H9 (cell line): ENCODE measurements around the gene PANX2. TPM values are rescaled to one million over a fixed set of nuclear protein-coding genes. Genes with fewer than 3 reads are reported as not detected.

Source experiments
- DNase-seq: peaks from one replicate; pipeline ENCODE4 v3.0.0-alpha.2; 2017
- H2AFZ ChIP-seq: one replicate; pipeline ENCODE4 v1.6.1; 2013; ENCODE audit warnings: mild to moderate bottlenecking, low read length, control low read depth, moderate library complexity
- H2AK5ac ChIP-seq: 2 replicates; pipeline ENCODE4 v1.6.1; 2013; ENCODE audit warnings: low read length, control low read depth, mixed read lengths; ENCODE audit not compliant: insufficient read length
- H2BK120ac ChIP-seq: one replicate; pipeline ENCODE4 v1.6.1; 2013; ENCODE audit warnings: low read depth, mild to moderate bottlenecking, low read length, control low read depth, inconsistent platforms; ENCODE audit not compliant: poor library complexity, severe bottlenecking
- H2BK12ac ChIP-seq: 2 replicates; pipeline ENCODE4 v1.6.1; 2013; ENCODE audit warnings: low read length, control low read depth, mixed read lengths, low read depth; ENCODE audit not compliant: insufficient read length
- H2BK15ac ChIP-seq: 2 replicates; pipeline ENCODE4 v1.6.1; 2013; ENCODE audit warnings: low read depth, low read length, control low read depth
- H2BK20ac ChIP-seq: one replicate; pipeline ENCODE4 v1.6.1; 2013; ENCODE audit warnings: low read depth, mild to moderate bottlenecking, low read length, control low read depth, inconsistent platforms; ENCODE audit not compliant: poor library complexity, severe bottlenecking
- H2BK5ac ChIP-seq: 2 replicates; pipeline ENCODE4 v1.6.1; 2013; ENCODE audit warnings: low read length, control low read depth, mixed read lengths; ENCODE audit not compliant: insufficient read length
- H3K14ac ChIP-seq: 2 replicates; pipeline ENCODE4 v1.6.1; 2013; ENCODE audit warnings: low read length, control low read depth; ENCODE audit not compliant: insufficient read depth
- H3K18ac ChIP-seq: 2 replicates; pipeline ENCODE4 v1.6.1; 2013; ENCODE audit warnings: low read depth, mild to moderate bottlenecking, mixed read lengths, low read length, control low read depth; ENCODE audit not compliant: insufficient read length
- H3K23ac ChIP-seq: 2 replicates; pipeline ENCODE4 v1.6.1; 2013; ENCODE audit warnings: low read length, control low read depth, mixed read lengths, low read depth; ENCODE audit not compliant: insufficient read length
- H3K23me2 ChIP-seq: 2 replicates; pipeline ENCODE4 v1.6.1; 2013; ENCODE audit warnings: low read depth, mild to moderate bottlenecking, mixed read lengths, low read length, control low read depth; ENCODE audit not compliant: insufficient read length, poor library complexity, severe bottlenecking
- H3K27ac ChIP-seq: 2 replicates; pipeline ENCODE4 v1.5.1; 2013; ENCODE audit warnings: low read length, control low read depth, mixed read lengths, low read depth; ENCODE audit not compliant: insufficient read length
- H3K27me3 ChIP-seq: 2 replicates; pipeline ENCODE4 v1.6.1; 2013; ENCODE audit warnings: low read length, control low read depth, inconsistent platforms; ENCODE audit not compliant: insufficient read depth
- H3K4ac ChIP-seq: 2 replicates; pipeline ENCODE4 v1.6.1; 2013; ENCODE audit warnings: low read depth, mild to moderate bottlenecking, control low read depth, inconsistent platforms, low read length, moderate library complexity
- H3K4me1 ChIP-seq: 2 replicates; pipeline ENCODE4 v1.6.1; 2013; ENCODE audit warnings: low read length, control low read depth, inconsistent platforms; ENCODE audit not compliant: insufficient read depth
- H3K4me2 ChIP-seq: 2 replicates; pipeline ENCODE4 v1.6.1; 2013; ENCODE audit warnings: low read length, control low read depth, mixed read lengths; ENCODE audit not compliant: insufficient read length, insufficient read depth
- H3K56ac ChIP-seq: 2 replicates; pipeline ENCODE4 v1.6.1; 2013; ENCODE audit warnings: low read depth, mild to moderate bottlenecking, mixed read lengths, low read length, control low read depth; ENCODE audit not compliant: insufficient read length
- H3K79me1 ChIP-seq: 2 replicates; pipeline ENCODE4 v1.6.1; 2013; ENCODE audit warnings: low read depth, mild to moderate bottlenecking, moderate library complexity, low read length, control low read depth, inconsistent platforms; ENCODE audit not compliant: insufficient read depth, poor library complexity, severe bottlenecking
- H3K79me2 ChIP-seq: 2 replicates; pipeline ENCODE4 v1.6.1; 2013; ENCODE audit warnings: low read length, control low read depth, inconsistent platforms; ENCODE audit not compliant: insufficient read depth
- H3K9ac ChIP-seq: 2 replicates; pipeline ENCODE4 v1.6.1; 2013; ENCODE audit warnings: low read length, control low read depth, mixed read lengths; ENCODE audit not compliant: insufficient read length; ENCODE audit errors: extremely low read depth
- H3K9me3 ChIP-seq: one replicate; pipeline ENCODE4 v1.6.1; 2013; ENCODE audit warnings: low read depth, low read length, inconsistent platforms; ENCODE audit not compliant: control insufficient read depth
- H3T11ph ChIP-seq: one replicate; pipeline ENCODE4 v1.6.1; 2013; ENCODE audit warnings: mild to moderate bottlenecking, low read length, control low read depth, inconsistent platforms
- H4K20me1 ChIP-seq: one replicate; pipeline ENCODE4 v1.6.1; 2013; ENCODE audit not compliant: control insufficient read depth, insufficient read length, insufficient read depth
- H4K5ac ChIP-seq: 2 replicates; pipeline ENCODE4 v1.6.1; 2013; ENCODE audit warnings: low read depth, mild to moderate bottlenecking, mixed read lengths, low read length, control low read depth; ENCODE audit not compliant: insufficient read length
- H4K8ac ChIP-seq: replicated peaks from 2 replicates; pipeline ENCODE4 v1.6.1; 2013; ENCODE audit warnings: low read length, control low read depth, mixed read lengths, low read depth; ENCODE audit not compliant: insufficient read length
- H4K91ac ChIP-seq: 2 replicates; pipeline ENCODE4 v1.6.1; 2013; ENCODE audit warnings: low read depth, mild to moderate bottlenecking, moderate library complexity, mixed read lengths, low read length, control low read depth; ENCODE audit not compliant: insufficient read length
- H3K27ac Mint-ChIP-seq, 3 experiments: 2 replicates in 2 of 3; 3 replicates in 1 of 3; pipeline ENCODE4 v1.8.0; 2020 to 2021; ENCODE audit warnings: mixed read lengths in 3 of 3, mild to moderate bottlenecking in 1 of 3, moderate library complexity in 1 of 3
- H3K27me3 Mint-ChIP-seq: 2 replicates; pipeline ENCODE4 v1.8.0; 2021; ENCODE audit warnings: low read depth, mild to moderate bottlenecking, moderate library complexity, mixed read lengths
- H3K36me3 Mint-ChIP-seq, 3 experiments: 2 replicates in 2 of 3; 3 replicates in 1 of 3; pipeline ENCODE4 v1.8.0; 2020 to 2021; ENCODE audit warnings: low read depth in 3 of 3, mixed read lengths in 3 of 3; ENCODE audit not compliant: insufficient read depth in 1 of 3
- H3K4me1 Mint-ChIP-seq, 2 experiments: 2 replicates each; pipeline ENCODE4 v1.8.0; 2020; ENCODE audit warnings: mixed read lengths in 2 of 2
- H3K4me3 Mint-ChIP-seq, 2 experiments: 2 replicates in 1 of 2; 3 replicates in 1 of 2; pipeline ENCODE4 v1.8.0; 2020 to 2021; ENCODE audit warnings: mild to moderate bottlenecking in 2 of 2, mixed read lengths in 2 of 2, moderate library complexity in 1 of 2
- H3K9me3 Mint-ChIP-seq, 2 experiments: 2 replicates in 1 of 2; 3 replicates in 1 of 2; pipeline ENCODE4 v1.8.0; 2020; ENCODE audit warnings: mild to moderate bottlenecking in 2 of 2, mixed read lengths in 2 of 2, moderate library complexity in 1 of 2
- whole genome bisulfite sequencing: extraction: QIAGEN DNeasy Blood & Tissue Kit; methylation state at CpG from one replicate; pipeline ENCODE4 v1.1.7; 2013; ENCODE audit warnings: missing lambda C conversion rate, low lambda C conversion rate, mixed read lengths; ENCODE audit not compliant: insufficient read length; ENCODE audit errors: extremely low coverage; 5-methylcytosine and 5-hydroxymethylcytosine counted together
- total RNA-seq: library from RNA; stranded (reverse); gene quantifications from 2 replicates; pipeline ENCODE4 v1.2.1, GENCODE V29; 2021
- TF ChIP-seq, protein P1 (sequence below): fragments of 200-600 bp; sonication (generic); conservative IDR thresholded peaks from 3 replicates; pipeline ENCODE4 v1.8.0; 2021; ENCODE audit warnings: antibody characterized with exemption, mild to moderate bottlenecking

PANX2 gene
- total RNA-seq, 1 experiment from 2014 or later: 8.0 TPM

DNA sequence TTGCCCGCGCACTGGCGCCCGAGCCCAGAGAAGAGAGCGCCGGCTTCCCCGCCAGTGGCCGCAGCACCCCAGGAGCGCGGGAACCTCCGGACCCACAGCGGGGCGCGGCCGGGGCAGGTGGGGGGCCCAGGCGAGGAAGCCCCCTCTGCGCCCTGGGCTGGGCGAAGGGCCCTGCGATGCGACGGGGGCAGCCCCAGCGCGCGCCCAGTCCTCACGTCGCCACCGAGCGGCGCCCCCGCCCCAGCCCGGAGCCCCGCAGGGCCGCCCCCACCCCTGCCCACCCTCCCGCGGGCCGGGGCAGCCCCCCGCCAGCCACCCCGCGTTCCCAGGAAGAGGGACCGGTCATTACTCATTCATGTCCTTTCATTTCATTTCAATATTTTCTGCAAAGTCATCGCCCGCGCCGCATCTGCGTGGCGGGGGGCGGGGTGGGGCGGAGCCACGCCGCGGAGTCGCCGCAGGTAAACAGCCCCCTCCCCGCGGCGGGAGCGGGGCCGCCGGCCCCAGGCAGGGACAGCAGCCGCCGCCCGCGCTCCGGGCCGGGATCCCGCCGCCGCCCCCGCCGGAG is 673 bp upstream of the PANX2 start:
- H2BK15ac ChIP-seq: no peak overlapping the region

More for the DNA sequence above, 673 bp upstream of the PANX2 start:
- H2AFZ ChIP-seq: no peak overlapping the region
- DNase-seq: no peak
- no CpG with 5 or more reads among the region's 70 CpGs for WGBS
- H3K4me1 ChIP-seq: no peaks in the 10 kb centered on the region
- H2BK120ac ChIP-seq: no peak overlapping the region
- TF ChIP-seq, protein P1, sequence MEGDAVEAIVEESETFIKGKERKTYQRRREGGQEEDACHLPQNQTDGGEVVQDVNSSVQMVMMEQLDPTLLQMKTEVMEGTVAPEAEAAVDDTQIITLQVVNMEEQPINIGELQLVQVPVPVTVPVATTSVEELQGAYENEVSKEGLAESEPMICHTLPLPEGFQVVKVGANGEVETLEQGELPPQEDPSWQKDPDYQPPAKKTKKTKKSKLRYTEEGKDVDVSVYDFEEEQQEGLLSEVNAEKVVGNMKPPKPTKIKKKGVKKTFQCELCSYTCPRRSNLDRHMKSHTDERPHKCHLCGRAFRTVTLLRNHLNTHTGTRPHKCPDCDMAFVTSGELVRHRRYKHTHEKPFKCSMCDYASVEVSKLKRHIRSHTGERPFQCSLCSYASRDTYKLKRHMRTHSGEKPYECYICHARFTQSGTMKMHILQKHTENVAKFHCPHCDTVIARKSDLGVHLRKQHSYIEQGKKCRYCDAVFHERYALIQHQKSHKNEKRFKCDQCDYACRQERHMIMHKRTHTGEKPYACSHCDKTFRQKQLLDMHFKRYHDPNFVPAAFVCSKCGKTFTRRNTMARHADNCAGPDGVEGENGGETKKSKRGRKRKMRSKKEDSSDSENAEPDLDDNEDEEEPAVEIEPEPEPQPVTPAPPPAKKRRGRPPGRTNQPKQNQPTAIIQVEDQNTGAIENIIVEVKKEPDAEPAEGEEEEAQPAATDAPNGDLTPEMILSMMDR: no peak; the same call in 2 of the 3 replicates
- peak overlapping the region; percentile 54 to 78 for H3K4me3 Mint-ChIP-seq
- H3K9ac ChIP-seq: no peak overlapping the region
- no peak overlapping the region for H4K5ac ChIP-seq
- no peak overlapping the region for H3K18ac ChIP-seq
- H3K23ac ChIP-seq: no peak overlapping the region
- H2AK5ac ChIP-seq: no peak overlapping the region
- peak overlapping the region; percentile 11 for H3K4me2 ChIP-seq
- no peaks in the 10 kb centered on the region for H3K9me3 ChIP-seq
- H3K23me2 ChIP-seq: peaks cover 5% of the 10 kb centered on the region
- H3K4ac ChIP-seq: no peak overlapping the region
- H3T11ph ChIP-seq: no peak overlapping the region
- H3K4me1 Mint-ChIP-seq: peaks cover 4 to 10% of the 10 kb centered on the region in 2 experiments
- H3K79me2 ChIP-seq: no peaks in the 10 kb centered on the region
- H4K8ac ChIP-seq: no peak overlapping the region
- no peak overlapping the region for H2BK12ac ChIP-seq
- no peak overlapping the region for H2BK5ac ChIP-seq
- H2BK20ac ChIP-seq: no peak overlapping the region
- peaks cover 47% of the 10 kb centered on the region for H3K27me3 Mint-ChIP-seq
- peaks cover 3% of the 10 kb centered on the region; the same call in 1 of the 2 replicates for H3K27me3 ChIP-seq
- no peaks in the 10 kb centered on the region for H4K20me1 ChIP-seq
- H3K79me1 ChIP-seq: no peaks in the 10 kb centered on the region
- H3K27ac Mint-ChIP-seq: no peak overlapping the region
- no peak overlapping the region for H3K14ac ChIP-seq
- no peak overlapping the region for H3K56ac ChIP-seq
- no peaks in the 10 kb centered on the region; a peak in 1 of 5 replicates for H3K9me3 Mint-ChIP-seq
- peaks cover 0 to 2% (median 0%) of the 10 kb centered on the region in 3 experiments; a peak in 2 of 7 replicates for H3K36me3 Mint-ChIP-seq
- no peak overlapping the region for H4K91ac ChIP-seq
- no peak overlapping the region for H3K27ac ChIP-seq
